ENCODE data around the gene KANSL1.
"Not testable (repeated sequence)": the region's sequence is repeated elsewhere in the genome, so short reads cannot be mapped to it uniquely, and the experiment has no call there.

KANSL1 gene

GRCh38 chr17:46191322-46192188 lies 1.7 kb downstream of the KANSL1 start:
- Histone ChIP-seq H3K27me3 (peaks cover 0 to 2% of the 10 kb centered on the region in 2 donors), H3K4me1 (peaks cover 0 to 63% (median 42%) of the 10 kb centered on the region in 4 donors), H3K9me3 (no peaks in the 10 kb centered on the region), H3K27ac (peak overlapping the region; percentile 99), H3K36me3 (no peaks in the 10 kb centered on the region), H3K4me3 (peak overlapping the region; percentile 85 to 93)
- peak in 1 of 2 donors; percentile 67 for DNase-seq
- intact Hi-C loops (cut with DNase I; ENCODE audit: low total_unique reads) = loop anchor here (5.0 kb wide), 1 partner anchor 144 kb away; no protein-coding TSS in a partner anchor
- no peak for TF ChIP-seq CTCF (IDR thresholded peaks at IDR 0.05)

GRCh38 chr17:46190763-46191162 lies 2.5 kb downstream of the KANSL1 start:
- intact Hi-C loops (cut with DNase I; ENCODE audit: low total_unique reads) = loop anchor here (5.0 kb wide), 1 partner anchor 143 kb away; no protein-coding TSS in a partner anchor
- Histone ChIP-seq H3K36me3 (no peaks in the 10 kb centered on the region), H3K4me1 (peaks cover 0 to 69% (median 46%) of the 10 kb centered on the region in 4 donors), H3K27ac (peak overlapping the region; percentile 99), H3K4me3 (peak overlapping the region; percentile 85 to 93), H3K27me3 (peaks cover 0 to 2% of the 10 kb centered on the region in 2 donors), H3K9me3 (no peaks in the 10 kb centered on the region)
- no peak for TF ChIP-seq CTCF (IDR thresholded peaks at IDR 0.05)
- no peak for DNase-seq

- H3K4me3 ChIP-seq; H3K27ac ChIP-seq; H3K9me3 ChIP-seq; intact Hi-C loops (cut with DNase I; ENCODE audit: low total_unique reads); H3K27me3 ChIP-seq; H3K36me3 ChIP-seq; DNase-seq: not testable (repeated sequence)
- peaks cover 0 to 93% (median 65%) of the 10 kb centered on the region in 4 donors for H3K4me1 ChIP-seq
Measured at GRCh38 chr17:46186827-46187235, 6.4 kb downstream of the KANSL1 start.

- no peaks in the 10 kb centered on the region for H3K9me3 ChIP-seq
- no peak overlapping the region for H3K27ac ChIP-seq
- DNase-seq = no peak
- H3K36me3 ChIP-seq = no peaks in the 10 kb centered on the region
- intact Hi-C loops (cut with DNase I; ENCODE audit: low total_unique reads) = no loop called here
- no peak for TF ChIP-seq CTCF (IDR thresholded peaks at IDR 0.05)
- H3K4me1 ChIP-seq = peaks cover 0 to 100% (median 64%) of the 10 kb centered on the region in 4 donors
- H3K4me3 ChIP-seq = no peak overlapping the region
- no peaks in the 10 kb centered on the region for H3K27me3 ChIP-seq
Measured at GRCh38 chr17:46184696-46185095, 8.5 kb downstream of the KANSL1 start.

- DNase-seq; H3K27me3 ChIP-seq; H3K9me3 ChIP-seq; H3K4me3 ChIP-seq; H3K36me3 ChIP-seq; H3K27ac ChIP-seq; intact Hi-C loops (cut with DNase I; ENCODE audit: low total_unique reads): not testable (repeated sequence)
- H3K4me1 ChIP-seq = peaks cover 0 to 100% (median 66%) of the 10 kb centered on the region in 4 donors
Measured at GRCh38 chr17:46183383-46183782, 9.8 kb downstream of the KANSL1 start.

GRCh38 chr17:46182961-46183360 lies 10.3 kb downstream of the KANSL1 start:
- Histone ChIP-seq H3K27me3 (no peaks in the 10 kb centered on the region), H3K4me1 (peaks cover 0 to 100% (median 67%) of the 10 kb centered on the region in 4 donors), H3K9me3 (no peaks in the 10 kb centered on the region), H3K36me3 (no peaks in the 10 kb centered on the region), H3K4me3 (no peak overlapping the region), H3K27ac (no peak overlapping the region)
- DNase-seq = no peak
- TF ChIP-seq CTCF (IDR thresholded peaks at IDR 0.05) = no peak
- intact Hi-C loops (cut with DNase I; ENCODE audit: low total_unique reads) = no loop called here

Measured in tibial artery (tissue), 4 donors.